Ishikawa (cell line): Measurements from ENCODE around the gene TRAPPC4.

Source experiments
- CREB1 ChIP-seq: IDR thresholded peaks from 2 replicates; pipeline ENCODE4 v1.6.1; 2012; ENCODE audit warnings: low read depth
- EP300 ChIP-seq: IDR thresholded peaks from 2 replicates; pipeline ENCODE4 v1.6.1; 2012; ENCODE audit warnings: borderline replicate concordance
- MAX ChIP-seq: IDR thresholded peaks from 2 replicates; pipeline ENCODE4 v1.6.1; 2012
- RAD21 ChIP-seq: IDR thresholded peaks from 2 replicates; pipeline ENCODE4 v1.6.1; 2012; ENCODE audit warnings: low read depth
- REST ChIP-seq: IDR thresholded peaks from 2 replicates; pipeline ENCODE4 v1.6.1; 2012; ENCODE audit warnings: low read depth, mild to moderate bottlenecking
- TCF12 ChIP-seq: IDR thresholded peaks from 2 replicates; pipeline ENCODE4 v1.6.1; 2012; ENCODE audit warnings: low read depth
- TEAD4 ChIP-seq: IDR thresholded peaks from 2 replicates; pipeline ENCODE4 v1.6.1; 2012
- USF1 ChIP-seq: IDR thresholded peaks from 2 replicates; pipeline ENCODE4 v1.6.1; 2012
- ZBTB7A ChIP-seq: IDR thresholded peaks from 2 replicates; pipeline ENCODE4 v1.6.1; 2012; ENCODE audit warnings: low read depth

- TF ChIP-seq CREB1 (no peak), TCF12 (no peak), TEAD4 (no peak), USF1 (no peak), EP300 (no peak), REST (no peak), RAD21 (no peak), MAX (no peak), ZBTB7A (no peak)
Observed at GRCh38 chr11:118996926-118997626, 21.5 kb upstream of the TRAPPC4 start.
